GM19099 (cell line): ENCODE results near the gene SERPINA1.

Experiments
- POLR2A ChIP-seq: IDR thresholded peaks from 3 replicates; pipeline ENCODE4 v1.6.1; 2011; ENCODE audit warnings: low read depth; ENCODE audit not compliant: insufficient read length; ENCODE audit errors: extremely low read depth

Gene SERPINA1

DNA sequence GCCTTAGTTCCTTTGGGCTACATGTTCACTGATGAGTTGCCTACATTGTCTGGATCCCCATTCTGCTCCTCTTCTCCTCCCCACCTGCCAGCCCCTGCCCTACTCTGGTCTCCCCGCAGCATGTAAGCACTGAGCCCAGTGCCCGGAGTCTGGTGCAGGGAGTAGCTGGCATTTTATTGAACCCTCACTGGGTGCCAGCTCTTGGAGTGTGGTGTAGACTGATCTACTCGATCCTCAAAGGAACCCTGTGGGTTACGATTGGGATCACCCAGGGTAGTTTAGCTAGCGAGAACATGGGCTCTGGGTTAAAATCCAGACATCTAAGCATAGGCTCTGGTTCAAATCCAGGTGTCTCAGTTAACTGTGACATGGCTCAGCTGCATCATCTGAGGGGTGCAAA, 56.9 kb downstream of the SERPINA1 start:
- no peak for TF ChIP-seq POLR2A

DNA sequence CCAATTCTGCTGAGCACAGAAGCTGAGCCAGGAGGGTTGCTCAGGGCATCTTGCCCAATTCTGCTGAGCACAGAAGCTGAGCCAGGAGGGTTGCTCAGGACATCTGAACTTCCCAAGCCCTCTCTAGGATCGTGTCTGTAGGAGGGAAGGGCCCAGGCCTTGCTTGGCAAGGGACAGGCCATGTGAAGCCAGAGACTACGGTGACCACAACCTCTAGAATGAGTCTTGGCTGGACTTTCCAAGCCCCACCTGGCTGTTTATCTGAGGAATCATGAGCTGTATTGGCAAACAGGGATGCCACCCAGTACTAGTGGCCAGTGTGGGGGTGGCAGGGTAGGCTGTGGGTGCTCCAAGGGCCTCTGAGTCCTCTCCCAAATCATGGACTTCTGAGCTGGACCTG, 57.5 kb downstream of the SERPINA1 start:
- no peak for TF ChIP-seq POLR2A

GRCh38 chr14:94330432-94330831, 58.0 kb downstream of the SERPINA1 start:
- no peak for TF ChIP-seq POLR2A

GRCh38 chr14:94329857-94330256, 58.5 kb downstream of the SERPINA1 start:
- TF ChIP-seq POLR2A: no peak

DNA sequence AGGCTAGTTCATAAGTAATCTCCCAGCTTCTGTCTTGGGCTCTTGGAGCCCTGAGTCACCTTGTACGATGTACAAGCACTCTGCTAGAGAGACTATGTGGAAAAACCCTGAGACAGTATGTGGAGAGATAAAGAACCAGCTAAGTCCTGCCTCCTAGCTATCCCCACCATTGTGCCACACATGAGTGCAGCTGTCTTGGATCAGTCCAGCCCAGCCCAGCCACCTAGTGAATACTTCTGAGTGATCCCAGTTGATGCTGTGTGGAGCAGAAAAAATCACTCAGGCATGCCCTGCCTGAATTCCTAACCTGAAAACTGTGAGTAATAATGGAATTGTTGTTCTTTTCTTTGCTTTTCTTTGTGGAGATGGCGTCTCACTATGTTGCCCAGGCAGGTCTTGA, 60.2 kb downstream of the SERPINA1 start:
- TF ChIP-seq POLR2A: no peak
